ENCODE measurements around the gene PRKAB2. TPM values are rescaled to one million over a fixed set of nuclear protein-coding genes. Genes with fewer than 3 reads are reported as not detected.

The PRKAB2 gene
- 7.1 to 12.8 TPM (median 11.2 TPM) in 5 replicates for total RNA-seq (2022; extraction: Qiagen RNA extraction; ENCODE audit: low read depth)

GRCh38 chr1:147172168-147173016, at the start of gene PRKAB2:
TSS of gene PRKAB2 (minus strand) at chr1:147172470. CDS start at chr1:147172144, 326 bp downstream.

Other genes starting within 250 kb of the PRKAB2 start
- gene NBPF12, start 234.1 kb downstream of the PRKAB2 start, total RNA-seq (2022; extraction: Qiagen RNA extraction; ENCODE audit: low read depth): 5.1 to 6.6 TPM (median 6.0 TPM) in 5 replicates
- gene FMO5, start 52.9 kb upstream of the PRKAB2 start, total RNA-seq (2022; extraction: Qiagen RNA extraction; ENCODE audit: low read depth): 0.17 to 0.35 TPM (median 0.18 TPM) in 4 of 5 replicates, not detected in the other
- gene CHD1L, start 70.2 kb upstream of the PRKAB2 start, total RNA-seq (2022; extraction: Qiagen RNA extraction; ENCODE audit: low read depth): 31.1 to 34.6 TPM (median 32.9 TPM) in 5 replicates